ENCODE results near the gene AGR3. TPM values are rescaled to one million over a fixed set of nuclear protein-coding genes. Genes with fewer than 3 reads are reported as not detected.
A peak's percentile ranks its signal among the peaks of the same experiment; 100 is the strongest.

The AGR3 gene
- total RNA-seq, 1 donor = not detected

GRCh38 chr7:16846601-16847165 is 35.1 kb downstream of the AGR3 start:
- H3K9me3 ChIP-seq (ENCODE audit: low read depth, low read length) = no peaks in the 10 kb centered on the region
- no peaks in the 10 kb centered on the region for H3K79me2 ChIP-seq (ENCODE audit: insufficient read depth, low read length)
- no peaks in the 10 kb centered on the region for H3K36me3 ChIP-seq (ENCODE audit: insufficient read depth, low read length)
- DNase-seq (ENCODE audit: insufficient read length, low spot score, missing footprints) = no peak
- no peak overlapping the region for H3K4me2 ChIP-seq (ENCODE audit: insufficient read depth, low read length)
- no peak overlapping the region for H2AFZ ChIP-seq (ENCODE audit: low read length)
- no peak overlapping the region for H3K27ac ChIP-seq (ENCODE audit: low read depth, low read length)
- H3K4me1 ChIP-seq (ENCODE audit: insufficient read depth, low read length) = peaks cover 9% of the 10 kb centered on the region
- no peak overlapping the region for H3K4me3 ChIP-seq (ENCODE audit: insufficient read depth, low read length)
- no peak for TF ChIP-seq CTCF (IDR thresholded peaks at IDR 0.05; ENCODE audit: extremely low read depth, low read depth, low read length)
- H3K27me3 ChIP-seq (ENCODE audit: insufficient read depth, low read length) = no peaks in the 10 kb centered on the region
- H4K20me1 ChIP-seq (ENCODE audit: insufficient read depth, low read length) = no peaks in the 10 kb centered on the region

- H3K4me3 ChIP-seq (ENCODE audit: insufficient read depth, low read length) = no peak overlapping the region
- no peaks in the 10 kb centered on the region for H3K79me2 ChIP-seq (ENCODE audit: insufficient read depth, low read length)
- no peaks in the 10 kb centered on the region for H3K9me3 ChIP-seq (ENCODE audit: low read depth, low read length)
- H2AFZ ChIP-seq (ENCODE audit: low read length) = no peak overlapping the region
- H3K27ac ChIP-seq (ENCODE audit: low read depth, low read length) = no peak overlapping the region
- no peaks in the 10 kb centered on the region for H3K36me3 ChIP-seq (ENCODE audit: insufficient read depth, low read length)
- DNase-seq (ENCODE audit: insufficient read length, low spot score, missing footprints) = no peak
- no peaks in the 10 kb centered on the region for H3K27me3 ChIP-seq (ENCODE audit: insufficient read depth, low read length)
- no peak overlapping the region for H3K4me2 ChIP-seq (ENCODE audit: insufficient read depth, low read length)
- H3K4me1 ChIP-seq (ENCODE audit: insufficient read depth, low read length) = peaks cover 13% of the 10 kb centered on the region
- no peaks in the 10 kb centered on the region for H4K20me1 ChIP-seq (ENCODE audit: insufficient read depth, low read length)
- no peak for TF ChIP-seq CTCF (IDR thresholded peaks at IDR 0.05; ENCODE audit: extremely low read depth, low read depth, low read length)
Observed at GRCh38 chr7:16845746-16846145, 36.0 kb downstream of the AGR3 start.

DNA sequence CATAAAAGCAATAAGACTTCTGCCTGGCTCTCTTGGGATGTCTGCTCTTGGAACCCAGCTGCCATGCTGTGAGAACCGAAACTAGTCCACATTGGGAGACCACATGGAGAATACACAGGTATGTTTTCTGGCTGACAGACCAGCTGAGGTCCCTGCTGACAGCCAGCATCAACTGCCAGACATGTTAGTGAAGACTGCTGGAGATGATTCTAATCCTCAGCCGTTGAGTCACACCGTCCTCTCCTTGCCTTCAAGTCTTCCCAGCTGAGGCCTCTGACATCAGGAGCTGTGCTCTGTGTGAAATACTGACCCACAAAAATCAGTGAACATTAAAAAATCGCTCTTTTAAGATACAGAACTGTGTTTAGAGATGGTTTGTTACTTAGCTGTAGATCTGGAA is 40.1 kb downstream of the AGR3 start:
- Histone ChIP-seq H3K36me3 (ENCODE audit: insufficient read depth, low read length) (no peaks in the 10 kb centered on the region), H3K27ac (ENCODE audit: low read depth, low read length) (no peak overlapping the region), H3K4me3 (ENCODE audit: insufficient read depth, low read length) (no peak overlapping the region), H3K4me1 (ENCODE audit: insufficient read depth, low read length) (peaks cover 13% of the 10 kb centered on the region), H3K27me3 (ENCODE audit: insufficient read depth, low read length) (no peaks in the 10 kb centered on the region), H3K79me2 (ENCODE audit: insufficient read depth, low read length) (no peaks in the 10 kb centered on the region), H4K20me1 (ENCODE audit: insufficient read depth, low read length) (no peaks in the 10 kb centered on the region), H3K4me2 (ENCODE audit: insufficient read depth, low read length) (no peak overlapping the region), H2AFZ (ENCODE audit: low read length) (peak overlapping the region; percentile 29), H3K9me3 (ENCODE audit: low read depth, low read length) (no peaks in the 10 kb centered on the region)
- no peak for DNase-seq (ENCODE audit: insufficient read length, low spot score, missing footprints)
- TF ChIP-seq CTCF (IDR thresholded peaks at IDR 0.05; ENCODE audit: extremely low read depth, low read depth, low read length) = no peak

- no peaks in the 10 kb centered on the region for H3K36me3 ChIP-seq (ENCODE audit: insufficient read depth, low read length)
Observed at GRCh38 chr7:16840094-16840493, 41.7 kb downstream of the AGR3 start.

More at GRCh38 chr7:16840094-16840493, 41.7 kb downstream of the AGR3 start:
- Histone ChIP-seq H3K27me3 (ENCODE audit: insufficient read depth, low read length) (no peaks in the 10 kb centered on the region), H3K4me2 (ENCODE audit: insufficient read depth, low read length) (no peak overlapping the region), H3K79me2 (ENCODE audit: insufficient read depth, low read length) (no peaks in the 10 kb centered on the region), H3K9me3 (ENCODE audit: low read depth, low read length) (no peaks in the 10 kb centered on the region), H3K27ac (ENCODE audit: low read depth, low read length) (no peak overlapping the region), H4K20me1 (ENCODE audit: insufficient read depth, low read length) (no peaks in the 10 kb centered on the region), H3K4me1 (ENCODE audit: insufficient read depth, low read length) (peaks cover 13% of the 10 kb centered on the region), H2AFZ (ENCODE audit: low read length) (peak overlapping the region; percentile 37), H3K4me3 (ENCODE audit: insufficient read depth, low read length) (no peak overlapping the region)
- TF ChIP-seq CTCF (IDR thresholded peaks at IDR 0.05; ENCODE audit: extremely low read depth, low read depth, low read length) = no peak
- DNase-seq (ENCODE audit: insufficient read length, low spot score, missing footprints) = no peak

Data from osteoblast (primary cell).